Natural killer cell (primary cell): ENCODE results near the gene MTR. TPM values are rescaled to one million over a fixed set of nuclear protein-coding genes. Genes with fewer than 3 reads are reported as not detected.

ENCODE experiments used
- ATAC-seq, 3 donors: fragments of 150-1000 bp in 2 of 3; fragments of 200-7000 bp in 1 of 3; cut with Tn5 transposase; 1 replicate in 1 of 3; 2 replicates in 2 of 3; pipeline ENCODE4 v1.10.0; 2021; ENCODE audit warnings: mild to moderate bottlenecking in 2 of 3, moderate library complexity in 2 of 3
- DNase-seq, 2 donors: peaks; one replicate each; pipeline versions ENCODE4 v3.0.0 to v3.0.0-alpha.2; 2013 to 2021; ENCODE audit warnings: mixed read lengths in 1 of 2
- H3K27ac ChIP-seq: one replicate; pipeline ENCODE4 v1.5.1; 2013; ENCODE audit warnings: mild to moderate bottlenecking, low read length
- H3K27me3 ChIP-seq: one replicate; pipeline ENCODE4 v1.6.1; 2013; ENCODE audit warnings: low read length; ENCODE audit not compliant: control insufficient read depth, insufficient read depth
- H3K36me3 ChIP-seq: one replicate; pipeline ENCODE4 v1.6.1; 2013; ENCODE audit warnings: low read length; ENCODE audit not compliant: control insufficient read depth, insufficient read depth
- H3K4me1 ChIP-seq: one replicate; pipeline ENCODE4 v1.6.1; 2013; ENCODE audit warnings: low read length; ENCODE audit not compliant: control insufficient read depth, insufficient read depth
- H3K4me3 ChIP-seq: one replicate; pipeline ENCODE4 v1.5.1; 2013; ENCODE audit warnings: low read length
- H3K9me3 ChIP-seq: one replicate; pipeline ENCODE4 v1.6.1; 2013; ENCODE audit warnings: low read length; ENCODE audit not compliant: control insufficient read depth, insufficient read depth
- H3K27ac Mint-ChIP-seq, 2 donors: one replicate each; pipeline ENCODE4 v1.8.0; 2022; ENCODE audit warnings: mild to moderate bottlenecking in 2 of 2, mixed read lengths in 2 of 2, moderate library complexity in 1 of 2
- H3K27me3 Mint-ChIP-seq, 2 donors: one replicate each; pipeline ENCODE4 v1.8.0; 2022; ENCODE audit warnings: low read depth in 2 of 2, mixed read lengths in 2 of 2
- H3K36me3 Mint-ChIP-seq: one replicate; pipeline ENCODE4 v1.8.0; 2022; ENCODE audit warnings: mixed read lengths
- H3K4me1 Mint-ChIP-seq, 2 donors: one replicate each; pipeline ENCODE4 v1.8.0; 2022; ENCODE audit warnings: mixed read lengths in 2 of 2
- H3K4me3 Mint-ChIP-seq: one replicate; pipeline ENCODE4 v1.8.0; 2022; ENCODE audit warnings: mild to moderate bottlenecking, moderate library complexity, mixed read lengths
- H3K9me3 Mint-ChIP-seq, 2 donors: one replicate each; pipeline ENCODE4 v1.8.0; 2022; ENCODE audit warnings: mixed read lengths in 2 of 2
- CTCF ChIP-seq: fragments of 200-600 bp; IDR thresholded peaks from one replicate; pipeline ENCODE4 v1.8.0; 2022; ENCODE audit warnings: antibody characterized with exemption
- WGBS: methylation state at CpG from one replicate; pipeline ENCODE4 v1.1.7; 2013; ENCODE audit warnings: missing lambda C conversion rate; ENCODE audit not compliant: insufficient coverage; 5-methylcytosine and 5-hydroxymethylcytosine counted together
- intact Hi-C: fragments of 100-400 bp; cut with micrococcal nuclease; formaldehyde crosslinking; loops from one replicate; pipeline ENCODE4 v1.14.2; 2022
- total RNA-seq, 4 donors: library from RNA; stranded (reverse); fragments of 120-200 nt in 1 of 4; gene quantifications; one replicate each; pipeline versions ENCODE4 v1.2.3 to v1.2.4, GENCODE V29; 2013 to 2022

Gene MTR
- total RNA-seq, 3 donors from 2014 or later (not counting 1 experiment from before 2014, with no cell fraction given), result 28.4 to 41.1 (median 38.4) TPM

- Histone ChIP-seq H3K27ac (no peak overlapping the region), H3K4me1 (no peaks in the 10 kb centered on the region), H3K9me3 (no peaks in the 10 kb centered on the region), H3K27me3 (no peaks in the 10 kb centered on the region), H3K4me3 (no peak overlapping the region), H3K36me3 (peaks cover 82% of the 10 kb centered on the region)
- intact Hi-C loops, result no loop called here
- DNase-seq, result no peak
- H3K36me3 Mint-ChIP-seq, result peaks cover 22% of the 10 kb centered on the region
- H3K27ac Mint-ChIP-seq, result no peak overlapping the region
- TF ChIP-seq CTCF, result no peak
- no peak overlapping the region for H3K4me3 Mint-ChIP-seq
- WGBS, result no CpG with 5 or more reads among the region's 3 CpGs
- ATAC-seq, result no peak
- no peaks in the 10 kb centered on the region for H3K9me3 Mint-ChIP-seq
- H3K4me1 Mint-ChIP-seq, result no peaks in the 10 kb centered on the region
- H3K27me3 Mint-ChIP-seq, result no peaks in the 10 kb centered on the region
Observed at GRCh38 chr1:236830116-236830515, 35.0 kb downstream of the MTR start.

GRCh38 chr1:236830560-236830959, 35.5 kb downstream of the MTR start:
- no peak for TF ChIP-seq CTCF
- Histone ChIP-seq H3K4me3 (no peak overlapping the region), H3K27me3 (no peaks in the 10 kb centered on the region), H3K4me1 (no peaks in the 10 kb centered on the region), H3K9me3 (no peaks in the 10 kb centered on the region), H3K27ac (no peak overlapping the region), H3K36me3 (peaks cover 81% of the 10 kb centered on the region)
- H3K36me3 Mint-ChIP-seq, result peaks cover 24% of the 10 kb centered on the region
- H3K4me1 Mint-ChIP-seq, result no peaks in the 10 kb centered on the region
- no peaks in the 10 kb centered on the region for H3K9me3 Mint-ChIP-seq
- ATAC-seq (no peak), DNase-seq (no peak)
- H3K27ac Mint-ChIP-seq, result no peak overlapping the region
- no peaks in the 10 kb centered on the region for H3K27me3 Mint-ChIP-seq
- intact Hi-C loops, result no loop called here
- over 99% methylated on average over 6 of the region's 6 CpGs for WGBS
- H3K4me3 Mint-ChIP-seq, result no peak overlapping the region

GRCh38 chr1:236833575-236833974, 38.5 kb downstream of the MTR start:
- DNase-seq (no peak), ATAC-seq (no peak)
- H3K36me3 Mint-ChIP-seq, result peaks cover 26% of the 10 kb centered on the region
- Histone ChIP-seq H3K27ac (no peak overlapping the region), H3K4me1 (no peaks in the 10 kb centered on the region), H3K9me3 (no peaks in the 10 kb centered on the region), H3K36me3 (peaks cover 85% of the 10 kb centered on the region), H3K27me3 (no peaks in the 10 kb centered on the region), H3K4me3 (no peak overlapping the region)
- no peaks in the 10 kb centered on the region for H3K4me1 Mint-ChIP-seq
- no peaks in the 10 kb centered on the region for H3K27me3 Mint-ChIP-seq
- WGBS, result 100% methylated on average over 1 of the region's 2 CpGs
- intact Hi-C loops, result no loop called here
- H3K9me3 Mint-ChIP-seq, result no peaks in the 10 kb centered on the region
- no peak overlapping the region for H3K27ac Mint-ChIP-seq
- no peak overlapping the region for H3K4me3 Mint-ChIP-seq
- no peak for TF ChIP-seq CTCF

- no peak for ATAC-seq
- H3K27me3 ChIP-seq, result no peaks in the 10 kb centered on the region
- no peaks in the 10 kb centered on the region for H3K9me3 ChIP-seq
- WGBS, result 97% methylated on average over 4 of the region's 4 CpGs
- intact Hi-C loops, result no loop called here
- H3K36me3 Mint-ChIP-seq, result peaks cover 21% of the 10 kb centered on the region
- no peaks in the 10 kb centered on the region for H3K4me1 Mint-ChIP-seq
- peaks cover 80% of the 10 kb centered on the region for H3K36me3 ChIP-seq
- no peak overlapping the region for H3K27ac ChIP-seq
- no peak overlapping the region for H3K4me3 ChIP-seq
- H3K9me3 Mint-ChIP-seq, result no peaks in the 10 kb centered on the region
- no peak overlapping the region for H3K4me3 Mint-ChIP-seq
- no peak overlapping the region for H3K27ac Mint-ChIP-seq
- no peaks in the 10 kb centered on the region for H3K4me1 ChIP-seq
- no peaks in the 10 kb centered on the region for H3K27me3 Mint-ChIP-seq
- TF ChIP-seq CTCF, result no peak
- DNase-seq, result no peak
Observed at GRCh38 chr1:236834876-236835275, 39.8 kb downstream of the MTR start.
